ENCODE results near the gene CELF2. TPM values are rescaled to one million over a fixed set of nuclear protein-coding genes. Genes with fewer than 3 reads are reported as not detected.

Gene CELF2
- total and polyA plus RNA-seq, 7 donors = 6.0 to 83.1 (median 48.9) TPM

GRCh38 chr10:11227103-11227502, 209.4 kb downstream of the CELF2 start:
- Histone ChIP-seq H3K36me3 (peaks cover 0 to 5% (median 0%) of the 10 kb centered on the region in 4 donors), H3K27ac (no peak overlapping the region), H3K27me3 (no peaks in the 10 kb centered on the region), H3K9me3 (no peaks in the 10 kb centered on the region), H3K4me3 (no peak overlapping the region), H3K4me1 (peaks cover 0 to 20% (median 6%) of the 10 kb centered on the region in 4 donors)
- intact Hi-C loops (cut with DNase I) = no loop called here
- TF ChIP-seq EP300 (IDR thresholded peaks at IDR 0.05) (no peak), POLR2AphosphoS5 (IDR thresholded peaks at IDR 0.05) (no peak), POLR2A (IDR thresholded peaks at IDR 0.05) (no peak), CTCF (IDR thresholded peaks at IDR 0.05) (no peak)
- WGBS, 2 donors = 54 to 90% methylated on average over 7 of the region's 7 CpGs
- DNase-seq = no peak

- Histone ChIP-seq H3K27me3 (no peaks in the 10 kb centered on the region), H3K27ac (no peak overlapping the region), H3K9me3 (no peaks in the 10 kb centered on the region), H3K36me3 (peaks cover 0 to 13% (median 3%) of the 10 kb centered on the region in 4 donors), H3K4me1 (peaks cover 0 to 16% (median 6%) of the 10 kb centered on the region in 4 donors), H3K4me3 (no peak overlapping the region)
- TF ChIP-seq POLR2AphosphoS5 (IDR thresholded peaks at IDR 0.05) = no peak
- no peak for TF ChIP-seq CTCF (IDR thresholded peaks at IDR 0.05)
- no peak for TF ChIP-seq POLR2A (IDR thresholded peaks at IDR 0.05)
- no peak for TF ChIP-seq EP300 (IDR thresholded peaks at IDR 0.05)
- 95 to 96% methylated on average over 5 of the region's 5 CpGs for WGBS, 2 donors
- no peak for DNase-seq
- intact Hi-C loops (cut with DNase I) = no loop called here
Observed at GRCh38 chr10:11229893-11230292, 212.2 kb downstream of the CELF2 start.

- H3K4me1 ChIP-seq = peaks cover 0 to 11% (median 4%) of the 10 kb centered on the region in 4 donors
- intact Hi-C loops (cut with DNase I) = no loop called here
- no peak overlapping the region for H3K4me3 ChIP-seq
- 82 to 84% methylated on average over 5 of the region's 5 CpGs for WGBS, 2 donors
- H3K9me3 ChIP-seq = no peaks in the 10 kb centered on the region
- H3K27me3 ChIP-seq = no peaks in the 10 kb centered on the region
- no peak overlapping the region for H3K27ac ChIP-seq
- peaks cover 0 to 13% (median 3%) of the 10 kb centered on the region in 4 donors for H3K36me3 ChIP-seq
- DNase-seq = no peak
- TF ChIP-seq POLR2A (IDR thresholded peaks at IDR 0.05) (no peak), EP300 (IDR thresholded peaks at IDR 0.05) (no peak), CTCF (IDR thresholded peaks at IDR 0.05) (no peak), POLR2AphosphoS5 (IDR thresholded peaks at IDR 0.05) (no peak)
Observed at GRCh38 chr10:11230498-11231167, 213.0 kb downstream of the CELF2 start.

- no peak for DNase-seq
- intact Hi-C loops (cut with DNase I) = no loop called here
- H3K9me3 ChIP-seq = no peaks in the 10 kb centered on the region
- H3K4me3 ChIP-seq = no peak overlapping the region
- peaks cover 0 to 13% (median 3%) of the 10 kb centered on the region in 4 donors for H3K36me3 ChIP-seq
- peaks cover 0 to 5% (median 1%) of the 10 kb centered on the region in 4 donors for H3K4me1 ChIP-seq
- TF ChIP-seq EP300 (IDR thresholded peaks at IDR 0.05) = no peak
- TF ChIP-seq POLR2A (IDR thresholded peaks at IDR 0.05) = no peak
- no peak for TF ChIP-seq POLR2AphosphoS5 (IDR thresholded peaks at IDR 0.05)
- no peak for TF ChIP-seq CTCF (IDR thresholded peaks at IDR 0.05)
- H3K27me3 ChIP-seq = no peaks in the 10 kb centered on the region
- H3K27ac ChIP-seq = no peak overlapping the region
- 72 to 90% methylated on average over 3 of the region's 3 CpGs for WGBS, 2 donors
Observed at GRCh38 chr10:11231285-11231684, 213.6 kb downstream of the CELF2 start.

Measured in sigmoid colon (tissue), 7 donors.